ENCODE results near the gene CABCOCO1. TPM values are rescaled to one million over a fixed set of nuclear protein-coding genes. Genes with fewer than 3 reads are reported as not detected.
A peak's percentile ranks its signal among the peaks of the same experiment; 100 is the strongest.

Gene CABCOCO1
- total RNA-seq, 1 experiment from 2014 or later, result not detected

DNA sequence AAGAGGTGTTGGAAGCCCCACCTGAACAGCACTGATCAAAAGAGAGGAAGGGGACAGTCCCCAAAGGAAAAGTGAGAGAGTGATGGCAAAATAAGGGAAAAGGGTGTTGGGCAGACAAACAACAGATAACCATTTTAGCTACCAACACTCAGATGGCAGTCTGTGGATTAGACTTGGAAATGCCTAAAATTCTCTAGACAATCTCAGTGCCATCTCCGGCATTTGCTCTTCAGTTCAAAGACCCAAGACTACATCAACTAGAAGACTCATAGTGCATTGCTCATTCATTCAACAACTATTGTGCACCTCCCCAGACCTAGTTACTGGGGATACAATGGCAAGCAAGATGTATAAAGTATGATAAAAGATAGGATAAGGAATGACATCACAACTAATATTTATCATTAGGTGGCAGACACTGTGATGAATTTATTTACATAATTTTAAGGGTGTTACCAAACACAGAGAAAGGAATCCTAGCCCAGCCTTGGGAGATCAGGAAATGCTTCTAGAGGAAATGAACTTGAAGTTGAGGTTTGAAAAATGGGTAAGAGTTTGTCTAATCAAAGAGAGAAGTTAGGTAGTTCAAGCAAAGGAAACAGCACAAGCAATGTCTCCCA lies 129.5 kb downstream of the CABCOCO1 start:
- peaks cover 9% of the 10 kb centered on the region for H3K4me1 Mint-ChIP-seq (ENCODE audit: insufficient read depth, unreplicated experiment)
- intact Hi-C loops (cut with micrococcal nuclease), result no loop called here
- no TSS peak for BruUV-seq (replicated peaks)

DNA sequence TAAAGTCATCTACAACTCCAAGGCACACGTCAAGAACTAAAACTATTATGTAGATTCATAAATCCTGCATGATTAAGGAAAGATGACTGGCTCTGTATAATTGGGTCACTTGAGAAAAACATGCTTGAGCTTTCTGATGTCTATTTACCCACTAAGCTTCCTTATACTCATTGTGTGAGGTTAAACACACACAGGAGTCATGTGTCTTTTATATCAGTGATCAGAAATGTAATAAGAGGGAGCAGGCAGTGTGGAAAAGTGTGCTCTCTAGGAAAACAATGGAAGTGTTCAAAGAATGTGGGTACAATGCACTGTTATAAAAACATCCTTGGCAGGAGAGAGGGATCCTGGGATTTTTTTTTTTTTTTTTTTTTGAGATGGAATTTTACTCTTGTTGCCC lies 130.2 kb downstream of the CABCOCO1 start:
- ChIA-PET POLR2A (no interaction called here), CTCF (interaction anchor here (0.7 kb wide), 1 partner anchor 1555 kb away, joined by 3 read pairs; no protein-coding TSS in a partner anchor)
- TF ChIP-seq, protein P1, sequence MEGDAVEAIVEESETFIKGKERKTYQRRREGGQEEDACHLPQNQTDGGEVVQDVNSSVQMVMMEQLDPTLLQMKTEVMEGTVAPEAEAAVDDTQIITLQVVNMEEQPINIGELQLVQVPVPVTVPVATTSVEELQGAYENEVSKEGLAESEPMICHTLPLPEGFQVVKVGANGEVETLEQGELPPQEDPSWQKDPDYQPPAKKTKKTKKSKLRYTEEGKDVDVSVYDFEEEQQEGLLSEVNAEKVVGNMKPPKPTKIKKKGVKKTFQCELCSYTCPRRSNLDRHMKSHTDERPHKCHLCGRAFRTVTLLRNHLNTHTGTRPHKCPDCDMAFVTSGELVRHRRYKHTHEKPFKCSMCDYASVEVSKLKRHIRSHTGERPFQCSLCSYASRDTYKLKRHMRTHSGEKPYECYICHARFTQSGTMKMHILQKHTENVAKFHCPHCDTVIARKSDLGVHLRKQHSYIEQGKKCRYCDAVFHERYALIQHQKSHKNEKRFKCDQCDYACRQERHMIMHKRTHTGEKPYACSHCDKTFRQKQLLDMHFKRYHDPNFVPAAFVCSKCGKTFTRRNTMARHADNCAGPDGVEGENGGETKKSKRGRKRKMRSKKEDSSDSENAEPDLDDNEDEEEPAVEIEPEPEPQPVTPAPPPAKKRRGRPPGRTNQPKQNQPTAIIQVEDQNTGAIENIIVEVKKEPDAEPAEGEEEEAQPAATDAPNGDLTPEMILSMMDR (IDR thresholded peaks at IDR 0.05; ENCODE audit: unreplicated experiment), result no peak
- DNase-seq (ENCODE audit: unreplicated experiment), result no peak
- no peaks in the 10 kb centered on the region for H3K9me3 Mint-ChIP-seq (ENCODE audit: unreplicated experiment)
- intact Hi-C loops (cut with micrococcal nuclease), result no loop called here
- H3K4me3 Mint-ChIP-seq (ENCODE audit: unreplicated experiment), result no peak overlapping the region
- no TSS peak for BruUV-seq (replicated peaks)
- no peaks in the 10 kb centered on the region for H3K27me3 Mint-ChIP-seq (ENCODE audit: insufficient read depth, unreplicated experiment)
- no peak overlapping the region for H3K27ac Mint-ChIP-seq (ENCODE audit: low read depth, unreplicated experiment)
- peaks cover 6% of the 10 kb centered on the region for H3K4me1 Mint-ChIP-seq (ENCODE audit: insufficient read depth, unreplicated experiment)
- no peaks in the 10 kb centered on the region for H3K36me3 Mint-ChIP-seq (ENCODE audit: insufficient read depth, unreplicated experiment)

More for the DNA sequence above, 129.5 kb downstream of the CABCOCO1 start:
- Mint-ChIP-seq H3K9me3 (ENCODE audit: unreplicated experiment) (no peaks in the 10 kb centered on the region), H3K27me3 (ENCODE audit: insufficient read depth, unreplicated experiment) (no peaks in the 10 kb centered on the region), H3K4me3 (ENCODE audit: unreplicated experiment) (no peak overlapping the region), H3K27ac (ENCODE audit: low read depth, unreplicated experiment) (no peak overlapping the region), H3K36me3 (ENCODE audit: insufficient read depth, unreplicated experiment) (no peaks in the 10 kb centered on the region)
- POLR2A ChIA-PET, result no interaction called here
- DNase-seq (ENCODE audit: unreplicated experiment), result no peak
- CTCF ChIA-PET, result no interaction called here
- TF ChIP-seq, protein P1 (IDR thresholded peaks at IDR 0.05; ENCODE audit: unreplicated experiment), result no peak

DNA sequence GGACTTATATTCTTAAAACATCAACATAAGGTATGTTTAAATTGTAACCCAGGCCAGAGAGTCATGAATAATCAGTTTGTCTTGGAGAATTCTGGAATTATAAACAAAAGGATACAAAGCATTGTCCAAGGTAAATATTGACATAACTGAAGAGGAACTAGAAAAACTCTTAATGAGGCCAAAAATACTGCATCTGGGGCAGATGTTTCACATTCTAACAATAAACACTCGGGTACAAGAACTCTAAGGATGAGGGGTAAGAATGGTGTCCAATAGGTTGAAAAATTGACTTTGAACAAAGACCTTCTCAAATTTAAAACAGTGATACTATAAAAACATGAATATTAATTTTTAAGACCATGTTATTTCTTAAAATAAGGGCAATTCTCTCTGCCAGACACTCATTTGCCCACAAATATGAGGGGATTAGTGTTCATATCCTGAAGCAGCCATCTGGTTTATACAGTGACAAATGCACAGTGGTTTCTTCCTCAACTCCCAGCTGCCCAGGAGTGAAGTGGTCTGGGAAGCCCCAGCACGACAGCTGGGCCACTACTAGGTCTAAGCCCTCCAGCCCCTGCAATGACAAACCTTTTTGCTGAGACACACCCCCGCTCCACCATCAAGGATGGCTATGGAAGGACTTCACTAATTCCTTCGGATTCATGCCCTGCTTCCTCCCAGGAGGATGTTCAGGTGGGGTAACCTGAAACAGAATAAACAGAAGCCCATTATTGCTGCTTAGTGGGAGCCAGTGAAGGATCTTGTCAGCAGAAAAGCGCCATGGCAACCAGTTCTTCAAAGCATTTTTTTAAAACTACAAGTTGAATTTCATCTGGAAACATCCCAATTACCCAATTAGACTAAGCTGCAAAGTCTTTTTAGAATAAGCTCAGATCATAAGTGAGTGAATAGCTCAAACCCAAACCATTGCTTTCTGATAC lies 131.3 kb downstream of the CABCOCO1 start:
- BruUV-seq (replicated peaks), result no TSS peak
- ChIA-PET POLR2A (no interaction called here), CTCF (interaction anchor here (0.7 kb wide), 1 partner anchor 1556 kb away, joined by 3 read pairs; no protein-coding TSS in a partner anchor)
- Mint-ChIP-seq H3K36me3 (ENCODE audit: insufficient read depth, unreplicated experiment) (no peaks in the 10 kb centered on the region), H3K27me3 (ENCODE audit: insufficient read depth, unreplicated experiment) (no peaks in the 10 kb centered on the region), H3K27ac (ENCODE audit: low read depth, unreplicated experiment) (peak overlapping the region; percentile 20), H3K4me1 (ENCODE audit: insufficient read depth, unreplicated experiment) (peaks cover 6% of the 10 kb centered on the region), H3K9me3 (ENCODE audit: unreplicated experiment) (no peaks in the 10 kb centered on the region), H3K4me3 (ENCODE audit: unreplicated experiment) (no peak overlapping the region)
- peak; percentile 30 for DNase-seq (ENCODE audit: unreplicated experiment)
- intact Hi-C loops (cut with micrococcal nuclease), result no loop called here
- TF ChIP-seq, protein P1 (IDR thresholded peaks at IDR 0.05; ENCODE audit: unreplicated experiment), result no peak

DNA sequence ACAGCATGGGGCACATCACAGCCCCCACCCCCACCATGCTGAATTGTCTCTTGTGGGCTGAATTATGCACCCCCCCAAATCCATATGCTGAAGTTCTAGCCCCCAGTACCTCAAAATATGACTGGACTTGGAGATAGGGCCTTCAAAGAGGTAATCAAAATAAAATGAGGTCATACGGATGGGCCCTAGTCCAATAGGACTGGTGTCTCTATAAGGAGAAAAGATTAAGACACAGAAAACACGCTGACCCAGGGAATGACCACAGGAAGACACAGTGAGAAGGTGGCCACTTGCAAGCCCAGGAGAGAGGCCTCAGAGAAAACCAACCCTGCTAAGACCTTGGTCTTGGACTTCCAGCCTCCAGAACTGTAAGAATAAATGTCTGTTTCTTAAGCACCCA lies 132.4 kb downstream of the CABCOCO1 start:
- Mint-ChIP-seq H3K4me3 (ENCODE audit: unreplicated experiment) (no peak overlapping the region), H3K36me3 (ENCODE audit: insufficient read depth, unreplicated experiment) (no peaks in the 10 kb centered on the region), H3K27me3 (ENCODE audit: insufficient read depth, unreplicated experiment) (no peaks in the 10 kb centered on the region), H3K4me1 (ENCODE audit: insufficient read depth, unreplicated experiment) (peaks cover 6% of the 10 kb centered on the region), H3K27ac (ENCODE audit: low read depth, unreplicated experiment) (no peak overlapping the region), H3K9me3 (ENCODE audit: unreplicated experiment) (no peaks in the 10 kb centered on the region)
- no TSS peak for BruUV-seq (replicated peaks)
- intact Hi-C loops (cut with micrococcal nuclease), result no loop called here
- TF ChIP-seq, protein P1 (IDR thresholded peaks at IDR 0.05; ENCODE audit: unreplicated experiment), result no peak
- no peak for DNase-seq (ENCODE audit: unreplicated experiment)
- POLR2A ChIA-PET, result no interaction called here
- CTCF ChIA-PET, result no interaction called here
